HFFc6 (cell line): ENCODE measurements around the gene B4GALT3. TPM values are rescaled to one million over a fixed set of nuclear protein-coding genes. Genes with fewer than 3 reads are reported as not detected.

Source experiments
- DNase-seq: peaks from one replicate; pipeline ENCODE4 v3.0.0-alpha.2; 2018
- H3K27ac Mint-ChIP-seq: 2 replicates; pipeline ENCODE4 v1.8.0; 2020; ENCODE audit warnings: mild to moderate bottlenecking, mixed read lengths
- H3K27me3 Mint-ChIP-seq: 2 replicates; pipeline ENCODE4 v1.8.0; 2021; ENCODE audit warnings: mild to moderate bottlenecking, moderate library complexity, mixed read lengths; ENCODE audit not compliant: insufficient read depth
- H3K36me3 Mint-ChIP-seq: 2 replicates; pipeline ENCODE4 v1.8.0; 2021; ENCODE audit warnings: low read depth, mixed read lengths
- H3K4me1 Mint-ChIP-seq: 2 replicates; pipeline ENCODE4 v1.8.0; 2020; ENCODE audit warnings: low read depth, mixed read lengths
- H3K4me3 Mint-ChIP-seq: 2 replicates; pipeline ENCODE4 v1.8.0; 2020; ENCODE audit warnings: mild to moderate bottlenecking, moderate library complexity, mixed read lengths
- H3K9me3 Mint-ChIP-seq: 2 replicates; pipeline ENCODE4 v1.8.0; 2020; ENCODE audit warnings: mild to moderate bottlenecking, mixed read lengths
- total RNA-seq, 6 experiments: library from RNA; stranded (reverse); fragmentation: NEBNext Ultra II Directional; extraction: Animal tissue kit (Norgen Biotek cat#: 25700); gene quantifications; 2 replicates in 1 of 6; 3 replicates in 5 of 6; pipeline ENCODE4 v1.2.3, GENCODE V29; 2021
- TF ChIP-seq, protein P1 (sequence below): fragments of 200-600 bp; sonication (generic); IDR thresholded peaks from 2 replicates; pipeline ENCODE4 v1.5.0; 2021; ENCODE audit warnings: antibody characterized with exemption, mild to moderate bottlenecking

The B4GALT3 gene
- total RNA-seq, 6 experiments from 2014 or later = 31.0 to 38.2 (median 35.4) TPM

DNA sequence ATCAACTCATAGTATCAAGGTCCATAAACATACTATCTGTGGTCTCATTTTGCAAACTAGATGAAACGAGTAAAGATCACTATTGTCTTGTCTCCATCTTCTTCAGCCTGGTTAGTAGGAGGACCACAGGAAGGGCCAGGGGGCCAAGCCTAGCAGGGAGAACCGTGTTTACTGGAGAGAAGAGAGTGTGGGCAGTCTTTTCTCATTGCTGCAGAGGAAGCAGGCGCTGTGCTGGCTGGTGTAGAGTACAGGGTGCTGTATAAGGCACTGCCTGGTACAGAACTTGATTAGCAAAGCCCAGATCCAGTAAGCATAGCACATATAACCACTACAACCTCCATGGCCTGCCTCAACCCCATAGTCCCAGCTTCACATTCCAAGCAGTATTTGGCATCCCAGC, 10.0 kb upstream of the B4GALT3 start:
- DNase-seq = no peak
- H3K9me3 Mint-ChIP-seq = no peaks in the 10 kb centered on the region
- TF ChIP-seq, protein P1, sequence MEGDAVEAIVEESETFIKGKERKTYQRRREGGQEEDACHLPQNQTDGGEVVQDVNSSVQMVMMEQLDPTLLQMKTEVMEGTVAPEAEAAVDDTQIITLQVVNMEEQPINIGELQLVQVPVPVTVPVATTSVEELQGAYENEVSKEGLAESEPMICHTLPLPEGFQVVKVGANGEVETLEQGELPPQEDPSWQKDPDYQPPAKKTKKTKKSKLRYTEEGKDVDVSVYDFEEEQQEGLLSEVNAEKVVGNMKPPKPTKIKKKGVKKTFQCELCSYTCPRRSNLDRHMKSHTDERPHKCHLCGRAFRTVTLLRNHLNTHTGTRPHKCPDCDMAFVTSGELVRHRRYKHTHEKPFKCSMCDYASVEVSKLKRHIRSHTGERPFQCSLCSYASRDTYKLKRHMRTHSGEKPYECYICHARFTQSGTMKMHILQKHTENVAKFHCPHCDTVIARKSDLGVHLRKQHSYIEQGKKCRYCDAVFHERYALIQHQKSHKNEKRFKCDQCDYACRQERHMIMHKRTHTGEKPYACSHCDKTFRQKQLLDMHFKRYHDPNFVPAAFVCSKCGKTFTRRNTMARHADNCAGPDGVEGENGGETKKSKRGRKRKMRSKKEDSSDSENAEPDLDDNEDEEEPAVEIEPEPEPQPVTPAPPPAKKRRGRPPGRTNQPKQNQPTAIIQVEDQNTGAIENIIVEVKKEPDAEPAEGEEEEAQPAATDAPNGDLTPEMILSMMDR = no peak
- peaks cover 32% of the 10 kb centered on the region for H3K4me1 Mint-ChIP-seq
- peaks cover 1% of the 10 kb centered on the region for H3K27me3 Mint-ChIP-seq
- no peak overlapping the region for H3K4me3 Mint-ChIP-seq
- H3K36me3 Mint-ChIP-seq = no peaks in the 10 kb centered on the region
- H3K27ac Mint-ChIP-seq = no peak overlapping the region

DNA sequence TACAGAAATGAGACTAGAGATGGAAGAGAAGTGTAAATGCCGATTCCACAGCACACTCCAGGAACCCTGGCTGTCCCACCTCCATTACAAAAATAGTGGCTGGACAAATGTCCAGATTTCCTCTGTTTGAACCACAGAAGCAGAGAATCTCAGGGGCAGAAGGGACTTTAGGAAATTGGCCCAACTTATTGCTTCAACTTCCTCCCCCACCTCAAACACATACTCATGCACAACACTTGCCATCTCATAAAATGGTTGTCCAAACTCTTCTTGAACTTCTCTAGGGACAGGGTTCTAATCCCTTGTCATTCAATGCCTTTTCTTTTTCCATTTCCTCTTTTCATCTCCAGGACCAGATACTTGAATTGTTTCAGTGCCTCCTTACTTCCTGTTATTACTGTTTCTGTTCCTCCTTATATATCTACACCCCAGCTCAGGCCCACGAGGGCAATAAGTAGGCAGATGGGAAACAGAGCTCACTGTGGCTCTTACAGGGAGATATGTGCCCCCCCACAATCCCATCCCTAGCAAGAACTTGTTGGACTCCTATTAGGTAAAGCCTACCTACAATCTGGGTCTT, 8.5 kb upstream of the B4GALT3 start:
- H3K4me3 Mint-ChIP-seq = no peak overlapping the region
- TF ChIP-seq, protein P1 = no peak
- DNase-seq = no peak
- H3K9me3 Mint-ChIP-seq = no peaks in the 10 kb centered on the region
- H3K36me3 Mint-ChIP-seq = no peaks in the 10 kb centered on the region
- no peaks in the 10 kb centered on the region; the same call in 1 of the 2 replicates for H3K27me3 Mint-ChIP-seq
- peak overlapping the region; percentile 17 for H3K27ac Mint-ChIP-seq
- H3K4me1 Mint-ChIP-seq = peaks cover 38% of the 10 kb centered on the region

DNA sequence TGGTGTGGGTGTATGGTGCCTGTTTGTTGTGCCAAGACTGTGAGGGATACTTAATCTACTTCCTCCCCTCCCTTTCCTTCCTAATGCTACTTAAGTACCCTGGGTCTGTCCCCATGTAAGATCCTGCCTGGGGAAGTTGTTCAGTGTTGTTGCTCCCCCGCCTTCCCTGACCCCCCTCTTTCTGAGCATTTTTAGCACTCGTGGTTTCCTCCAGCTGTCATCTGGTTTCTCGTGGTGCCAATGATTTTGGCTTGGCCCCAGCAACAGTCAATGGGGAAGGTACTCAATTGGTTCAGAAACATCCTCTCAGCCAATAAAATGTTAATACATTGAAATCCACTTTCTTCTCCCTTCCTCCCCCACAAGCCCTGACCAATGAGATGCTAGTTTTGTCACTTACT, 8.0 kb upstream of the B4GALT3 start:
- DNase-seq = peak; percentile 29
- Mint-ChIP-seq H3K4me3 (no peak overlapping the region), H3K36me3 (no peaks in the 10 kb centered on the region), H3K4me1 (peaks cover 38% of the 10 kb centered on the region), H3K27ac (peak overlapping the region; percentile 17; the same call in 1 of the 2 replicates), H3K27me3 (no peaks in the 10 kb centered on the region; the same call in 1 of the 2 replicates), H3K9me3 (no peaks in the 10 kb centered on the region)
- TF ChIP-seq, protein P1 = no peak

DNA sequence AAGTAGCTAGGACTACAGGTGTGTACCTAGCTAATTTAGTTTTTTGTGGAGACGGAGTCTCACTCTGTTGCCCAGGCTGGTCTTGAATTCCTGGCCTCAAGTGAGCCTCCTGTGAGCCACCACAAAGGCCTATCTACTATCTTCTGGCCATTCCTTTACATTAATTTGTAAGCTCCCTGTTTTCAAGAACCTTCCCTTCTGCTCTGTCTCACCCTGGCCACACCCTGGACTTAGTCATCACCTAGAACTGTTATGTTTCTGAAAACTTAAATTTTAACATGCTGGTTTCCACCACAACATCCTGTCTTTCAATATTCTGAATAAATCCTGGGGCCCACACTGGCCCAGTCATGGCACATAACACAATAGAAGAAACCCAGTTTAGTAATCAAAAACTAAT, 4.9 kb upstream of the B4GALT3 start:
- peak overlapping the region; percentile 83 for H3K27ac Mint-ChIP-seq
- H3K4me1 Mint-ChIP-seq = peaks cover 39% of the 10 kb centered on the region
- peak; percentile 41 for DNase-seq
- no peaks in the 10 kb centered on the region for H3K36me3 Mint-ChIP-seq
- H3K27me3 Mint-ChIP-seq = no peaks in the 10 kb centered on the region; the same call in 1 of the 2 replicates
- no peaks in the 10 kb centered on the region for H3K9me3 Mint-ChIP-seq
- H3K4me3 Mint-ChIP-seq = no peak overlapping the region
- TF ChIP-seq, protein P1 = no peak

DNA sequence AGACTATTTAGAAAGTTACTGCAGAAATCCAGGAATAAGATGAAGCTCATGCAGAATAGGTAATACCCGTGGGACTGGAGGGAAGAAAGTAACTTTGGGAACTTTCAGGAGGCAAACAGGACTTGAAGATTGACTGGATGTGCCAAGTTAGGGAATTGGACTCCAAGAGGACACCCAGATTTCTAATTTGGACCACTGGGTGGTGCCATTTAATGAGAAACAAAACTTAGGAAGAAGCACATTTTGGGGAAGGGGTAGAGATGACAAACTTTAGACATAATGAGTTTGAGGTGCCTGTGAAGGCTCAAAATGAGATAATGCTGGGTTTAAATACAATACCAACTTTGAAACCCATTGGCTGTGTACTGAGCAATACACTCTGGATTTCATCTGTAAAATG, 3.3 kb upstream of the B4GALT3 start:
- H3K9me3 Mint-ChIP-seq = no peaks in the 10 kb centered on the region; the same call in 1 of the 2 replicates
- peaks cover 44% of the 10 kb centered on the region for H3K4me1 Mint-ChIP-seq
- no peak for DNase-seq
- peak overlapping the region; percentile 6; the same call in 1 of the 2 replicates for H3K27ac Mint-ChIP-seq
- H3K27me3 Mint-ChIP-seq = peaks cover 3% of the 10 kb centered on the region
- no peak overlapping the region for H3K4me3 Mint-ChIP-seq
- TF ChIP-seq, protein P1 = peak; percentile 73
- peaks cover under 1% of the 10 kb centered on the region; the same call in 1 of the 2 replicates for H3K36me3 Mint-ChIP-seq
